OCI-LY7 (cell line): Measurements from ENCODE around the gene PLCXD1.
"Not testable (repeated sequence)": the region's sequence is repeated elsewhere in the genome, so short reads cannot be mapped to it uniquely, and the experiment has no call there.

Source experiments
- EZH2phosphoT487 ChIP-seq: fragments of 200-600 bp; sonication (generic); IDR thresholded peaks from 2 replicates; pipeline ENCODE4 v1.6.1; 2018; ENCODE audit warnings: low read depth, borderline replicate concordance, mild to moderate bottlenecking, mixed run types, antibody characterized with exemption, low read length, moderate library complexity, mixed read lengths
- TF ChIP-seq, protein P1 (sequence below): fragments of 200-600 bp; sonication (generic); conservative IDR thresholded peaks from 2 replicates; pipeline ENCODE4 v1.5.1; 2014; ENCODE audit warnings: mild to moderate bottlenecking, antibody characterized with exemption, low read length, moderate library complexity, mixed read lengths

DNA sequence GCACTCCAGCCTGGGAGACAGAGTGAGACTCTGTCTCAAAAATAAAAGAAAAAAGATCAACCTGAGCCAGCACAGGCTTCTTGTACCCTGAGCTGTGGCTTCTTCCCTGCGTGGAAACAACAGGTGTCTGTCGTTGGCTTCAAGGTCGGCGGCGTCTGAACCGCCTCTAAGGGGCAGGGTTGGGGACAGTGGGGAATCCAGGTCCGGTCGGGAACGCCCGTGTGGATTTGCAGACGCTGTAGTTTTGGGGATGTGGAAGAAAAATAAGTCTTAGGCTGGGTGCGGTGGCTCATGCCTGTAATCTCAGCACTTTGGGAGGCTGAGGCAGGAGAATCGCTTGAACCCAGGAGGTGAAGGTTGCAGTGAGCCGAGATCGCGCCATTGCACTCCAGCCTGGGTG, 17.2 kb upstream of the PLCXD1 start:
- TF ChIP-seq, protein P1, sequence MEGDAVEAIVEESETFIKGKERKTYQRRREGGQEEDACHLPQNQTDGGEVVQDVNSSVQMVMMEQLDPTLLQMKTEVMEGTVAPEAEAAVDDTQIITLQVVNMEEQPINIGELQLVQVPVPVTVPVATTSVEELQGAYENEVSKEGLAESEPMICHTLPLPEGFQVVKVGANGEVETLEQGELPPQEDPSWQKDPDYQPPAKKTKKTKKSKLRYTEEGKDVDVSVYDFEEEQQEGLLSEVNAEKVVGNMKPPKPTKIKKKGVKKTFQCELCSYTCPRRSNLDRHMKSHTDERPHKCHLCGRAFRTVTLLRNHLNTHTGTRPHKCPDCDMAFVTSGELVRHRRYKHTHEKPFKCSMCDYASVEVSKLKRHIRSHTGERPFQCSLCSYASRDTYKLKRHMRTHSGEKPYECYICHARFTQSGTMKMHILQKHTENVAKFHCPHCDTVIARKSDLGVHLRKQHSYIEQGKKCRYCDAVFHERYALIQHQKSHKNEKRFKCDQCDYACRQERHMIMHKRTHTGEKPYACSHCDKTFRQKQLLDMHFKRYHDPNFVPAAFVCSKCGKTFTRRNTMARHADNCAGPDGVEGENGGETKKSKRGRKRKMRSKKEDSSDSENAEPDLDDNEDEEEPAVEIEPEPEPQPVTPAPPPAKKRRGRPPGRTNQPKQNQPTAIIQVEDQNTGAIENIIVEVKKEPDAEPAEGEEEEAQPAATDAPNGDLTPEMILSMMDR = not testable (repeated sequence)
- TF ChIP-seq EZH2phosphoT487 = not testable (repeated sequence)
